Measurements from ENCODE around the gene HAGHL. TPM values are rescaled to one million over a fixed set of nuclear protein-coding genes. Genes with fewer than 3 reads are reported as not detected.

Gene HAGHL
- total and polyA plus RNA-seq, 2 experiments from 2014 or later = 15.5 to 31.5 TPM

DNA sequence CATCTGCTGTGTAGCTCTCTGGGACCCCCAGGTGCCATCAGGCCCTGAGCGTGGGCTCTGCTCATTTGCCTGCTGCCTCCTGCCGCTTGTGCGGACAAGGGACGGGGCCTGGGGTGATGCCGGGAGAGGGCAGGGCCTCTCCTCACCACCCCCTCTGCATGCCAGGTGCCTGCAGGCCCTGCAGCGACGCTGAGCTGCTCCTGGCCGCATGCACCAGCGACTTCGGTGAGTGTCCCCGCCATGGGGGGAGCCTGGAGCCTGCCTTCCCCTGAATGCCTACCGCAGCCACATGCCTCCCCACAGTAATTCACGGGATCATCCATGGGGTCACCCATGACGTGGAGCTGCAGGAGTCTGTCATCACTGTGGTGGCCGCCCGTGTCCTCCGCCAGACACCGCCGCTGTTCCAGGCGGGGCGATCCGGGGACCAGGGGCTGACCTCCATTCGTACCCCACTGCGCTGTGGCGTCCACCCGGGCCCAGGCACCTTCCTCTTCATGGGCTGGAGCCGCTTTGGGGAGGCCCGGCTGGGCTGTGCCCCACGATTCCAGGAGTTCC, 10.1 kb upstream of the HAGHL start:
- H3K4me1 ChIP-seq (ENCODE audit: insufficient read depth) = peaks cover 24% of the 10 kb centered on the region

DNA sequence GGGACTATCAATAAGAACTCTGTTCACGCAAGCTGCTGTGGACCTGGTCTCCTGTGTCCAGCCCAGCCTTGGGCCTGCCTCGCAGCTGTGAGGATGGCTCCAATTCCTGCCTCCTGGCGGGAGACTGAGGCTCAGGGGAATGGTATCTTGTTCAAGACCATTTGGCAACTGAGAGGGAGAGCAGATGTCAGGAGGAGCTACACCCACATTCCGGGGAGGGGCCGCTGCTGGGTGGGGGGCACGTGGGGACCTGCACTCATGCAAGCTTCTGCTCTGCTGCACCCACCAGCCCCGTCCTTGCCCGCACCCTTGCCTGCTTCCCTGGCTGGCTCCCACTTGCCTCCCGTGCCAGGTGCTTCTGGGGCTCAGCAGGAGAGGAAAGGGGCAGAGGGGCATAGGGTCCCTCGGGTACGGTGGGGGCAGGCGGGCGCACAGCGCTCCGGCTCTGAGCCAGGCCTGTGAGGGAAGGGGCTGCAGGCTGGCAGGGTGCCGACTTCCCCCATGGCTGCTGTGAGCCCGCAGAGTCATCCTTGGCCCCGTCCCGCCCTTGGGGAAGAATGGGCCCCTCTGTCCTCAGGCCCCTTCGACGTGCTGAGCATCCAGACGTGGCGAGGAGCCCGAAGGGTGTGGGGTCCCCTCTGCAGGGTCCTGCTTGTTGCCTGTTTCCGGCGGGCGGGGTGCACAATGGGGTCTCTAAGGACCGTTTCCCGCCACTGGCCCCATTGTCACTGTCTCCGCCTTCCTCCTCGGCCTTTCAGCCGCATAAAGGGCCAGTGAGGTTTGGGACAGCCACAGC, 9.3 kb upstream of the HAGHL start:
- H3K4me2 ChIP-seq = no peak overlapping the region
- H3K27ac ChIP-seq = no peak overlapping the region
- peaks cover 25% of the 10 kb centered on the region for H3K4me1 ChIP-seq (ENCODE audit: insufficient read depth)
- peaks cover 11% of the 10 kb centered on the region for H4K20me1 ChIP-seq (ENCODE audit: insufficient read depth, poor library complexity, severe bottlenecking)
- no peaks in the 10 kb centered on the region for H3K9me3 ChIP-seq (ENCODE audit: low read depth)
- no peak overlapping the region for H3K4me3 ChIP-seq
- 87% methylated on average over 24 of the region's 32 CpGs for WGBS (ENCODE audit: low lambda C conversion rate, missing lambda C conversion rate)
- DNase-seq (ENCODE audit: low spot score) = no peak
- H3K36me3 ChIP-seq (replicated peaks; ENCODE audit: insufficient read depth, low read depth) = no peaks in the 10 kb centered on the region
- H2AFZ ChIP-seq = no peak overlapping the region
- no peaks in the 10 kb centered on the region for H3K79me2 ChIP-seq
- TF ChIP-seq EZH2phosphoT487 (IDR thresholded peaks at IDR 0.05; ENCODE audit: low read depth, severe bottlenecking, unreplicated experiment) (no peak), EZH2 (IDR thresholded peaks at IDR 0.05; ENCODE audit: borderline replicate concordance) (no peak)
- TF ChIP-seq, protein P1, sequence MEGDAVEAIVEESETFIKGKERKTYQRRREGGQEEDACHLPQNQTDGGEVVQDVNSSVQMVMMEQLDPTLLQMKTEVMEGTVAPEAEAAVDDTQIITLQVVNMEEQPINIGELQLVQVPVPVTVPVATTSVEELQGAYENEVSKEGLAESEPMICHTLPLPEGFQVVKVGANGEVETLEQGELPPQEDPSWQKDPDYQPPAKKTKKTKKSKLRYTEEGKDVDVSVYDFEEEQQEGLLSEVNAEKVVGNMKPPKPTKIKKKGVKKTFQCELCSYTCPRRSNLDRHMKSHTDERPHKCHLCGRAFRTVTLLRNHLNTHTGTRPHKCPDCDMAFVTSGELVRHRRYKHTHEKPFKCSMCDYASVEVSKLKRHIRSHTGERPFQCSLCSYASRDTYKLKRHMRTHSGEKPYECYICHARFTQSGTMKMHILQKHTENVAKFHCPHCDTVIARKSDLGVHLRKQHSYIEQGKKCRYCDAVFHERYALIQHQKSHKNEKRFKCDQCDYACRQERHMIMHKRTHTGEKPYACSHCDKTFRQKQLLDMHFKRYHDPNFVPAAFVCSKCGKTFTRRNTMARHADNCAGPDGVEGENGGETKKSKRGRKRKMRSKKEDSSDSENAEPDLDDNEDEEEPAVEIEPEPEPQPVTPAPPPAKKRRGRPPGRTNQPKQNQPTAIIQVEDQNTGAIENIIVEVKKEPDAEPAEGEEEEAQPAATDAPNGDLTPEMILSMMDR (IDR thresholded peaks at IDR 0.05; ENCODE audit: poor library complexity) = no peak
- H3K9me2 ChIP-seq (replicated peaks; ENCODE audit: insufficient read depth) = no peaks in the 10 kb centered on the region
- peaks cover 16% of the 10 kb centered on the region for H3K27me3 ChIP-seq

More for the DNA sequence above, 10.1 kb upstream of the HAGHL start:
- TF ChIP-seq EZH2phosphoT487 (IDR thresholded peaks at IDR 0.05; ENCODE audit: low read depth, severe bottlenecking, unreplicated experiment) (no peak), EZH2 (IDR thresholded peaks at IDR 0.05; ENCODE audit: borderline replicate concordance) (no peak)
- TF ChIP-seq, protein P1 (IDR thresholded peaks at IDR 0.05; ENCODE audit: poor library complexity) = no peak
- Histone ChIP-seq H3K9me2 (replicated peaks; ENCODE audit: insufficient read depth) (no peaks in the 10 kb centered on the region), H3K27me3 (peaks cover 16% of the 10 kb centered on the region), H3K9me3 (ENCODE audit: low read depth) (no peaks in the 10 kb centered on the region), H3K27ac (no peak overlapping the region), H4K20me1 (ENCODE audit: insufficient read depth, poor library complexity, severe bottlenecking) (peaks cover 8% of the 10 kb centered on the region), H3K79me2 (no peaks in the 10 kb centered on the region), H2AFZ (no peak overlapping the region), H3K36me3 (replicated peaks; ENCODE audit: insufficient read depth, low read depth) (no peaks in the 10 kb centered on the region), H3K4me3 (no peak overlapping the region), H3K4me2 (no peak overlapping the region)
- no peak for DNase-seq (ENCODE audit: low spot score)
- 92% methylated on average over 27 of the region's 29 CpGs for WGBS (ENCODE audit: low lambda C conversion rate, missing lambda C conversion rate)

DNA sequence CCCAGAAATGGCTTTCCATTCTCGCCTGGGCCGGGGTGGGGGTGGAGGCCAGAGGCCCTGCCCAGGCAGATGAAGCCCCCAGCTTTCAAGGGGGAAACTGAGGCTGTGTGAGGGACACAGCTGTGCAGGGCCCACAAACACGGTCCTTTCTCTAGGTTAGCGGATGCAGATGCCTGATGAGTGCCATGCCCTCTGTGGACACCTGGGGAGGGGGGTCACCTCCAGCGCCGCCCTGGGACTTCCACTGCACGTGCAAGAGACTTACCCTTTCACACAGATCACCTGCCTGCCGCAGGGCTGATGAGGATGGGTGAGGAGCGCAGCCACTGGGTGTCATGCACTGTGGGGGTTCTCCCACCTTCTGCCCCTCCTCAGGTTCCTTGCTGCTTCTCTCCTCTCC, 8.5 kb upstream of the HAGHL start:
- Histone ChIP-seq H2AFZ (no peak overlapping the region), H3K4me1 (ENCODE audit: insufficient read depth) (peaks cover 25% of the 10 kb centered on the region), H3K9me3 (ENCODE audit: low read depth) (no peaks in the 10 kb centered on the region), H3K36me3 (replicated peaks; ENCODE audit: insufficient read depth, low read depth) (no peaks in the 10 kb centered on the region), H3K9me2 (replicated peaks; ENCODE audit: insufficient read depth) (no peaks in the 10 kb centered on the region), H3K27ac (no peak overlapping the region), H3K27me3 (peaks cover 16% of the 10 kb centered on the region), H3K4me3 (no peak overlapping the region), H3K4me2 (no peak overlapping the region), H3K79me2 (no peaks in the 10 kb centered on the region), H4K20me1 (ENCODE audit: insufficient read depth, poor library complexity, severe bottlenecking) (peaks cover 11% of the 10 kb centered on the region)
- TF ChIP-seq EZH2 (IDR thresholded peaks at IDR 0.05; ENCODE audit: borderline replicate concordance) = no peak
- TF ChIP-seq EZH2phosphoT487 (IDR thresholded peaks at IDR 0.05; ENCODE audit: low read depth, severe bottlenecking, unreplicated experiment) = no peak
- TF ChIP-seq, protein P1 (IDR thresholded peaks at IDR 0.05; ENCODE audit: poor library complexity) = no peak
- DNase-seq (ENCODE audit: low spot score) = no peak
- WGBS (ENCODE audit: low lambda C conversion rate, missing lambda C conversion rate) = 98% methylated on average over 9 of the region's 9 CpGs
